ENCODE measurements around the gene RANBP3L.
"Not testable (repeated sequence)": the region's sequence is repeated elsewhere in the genome, so short reads cannot be mapped to it uniquely, and the experiment has no call there.

Gene RANBP3L

GRCh38 chr5:36283775-36284174 lies 17.9 kb downstream of the RANBP3L start:
- DNase-seq = not testable (repeated sequence)

- no peak for DNase-seq
Observed at GRCh38 chr5:36281626-36282025, 20.1 kb downstream of the RANBP3L start.

- DNase-seq = no peak
Observed at GRCh38 chr5:36279054-36279698, 22.5 kb downstream of the RANBP3L start.

GRCh38 chr5:36277521-36278176 lies 24.1 kb downstream of the RANBP3L start:
- DNase-seq = no peak

GRCh38 chr5:36276864-36277263 lies 24.8 kb downstream of the RANBP3L start:
- DNase-seq = no peak

DNA sequence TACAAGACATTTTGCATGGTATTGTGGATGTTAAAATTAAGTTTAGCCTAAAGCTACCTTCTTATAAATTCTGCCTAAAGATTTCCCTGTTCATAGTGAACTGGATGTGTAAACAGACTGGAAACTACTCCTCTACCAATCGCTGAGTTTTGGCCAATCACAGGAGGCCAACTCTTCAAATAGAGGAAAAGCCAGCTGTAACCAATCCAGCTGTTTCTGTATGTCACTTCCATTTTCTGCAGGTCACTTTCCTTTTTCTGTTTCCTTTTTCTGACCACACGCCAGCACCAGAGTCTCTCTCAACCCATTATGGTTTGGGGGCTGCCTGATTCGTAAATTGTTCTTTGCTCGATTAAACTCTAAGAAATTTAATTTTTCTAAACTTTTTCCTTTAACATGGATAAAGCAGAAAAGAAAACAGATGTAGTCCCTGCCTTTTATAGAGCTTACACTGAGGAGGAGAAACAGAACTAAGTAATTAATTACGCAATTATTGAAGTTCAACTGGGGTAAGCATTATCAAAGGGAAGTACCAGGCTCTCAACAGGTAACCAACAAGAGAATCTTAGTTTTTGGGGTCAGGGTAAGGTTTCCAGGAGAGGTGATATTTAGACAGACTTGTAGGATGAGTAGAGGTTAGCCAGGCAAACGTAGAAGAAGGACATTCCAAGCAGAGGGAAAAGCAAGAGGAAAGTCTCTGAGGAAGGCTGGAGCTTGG lies 27.7 kb downstream of the RANBP3L start:
- no peak for DNase-seq

- no peak for DNase-seq
Observed at GRCh38 chr5:36272136-36272690, 29.5 kb downstream of the RANBP3L start.

- DNase-seq = no peak
Observed at GRCh38 chr5:36270876-36271575, 30.7 kb downstream of the RANBP3L start.

- no peak for DNase-seq
Observed at GRCh38 chr5:36270175-36270574, 31.5 kb downstream of the RANBP3L start.

GRCh38 chr5:36269478-36269877 lies 32.2 kb downstream of the RANBP3L start:
- no peak for DNase-seq

DNA sequence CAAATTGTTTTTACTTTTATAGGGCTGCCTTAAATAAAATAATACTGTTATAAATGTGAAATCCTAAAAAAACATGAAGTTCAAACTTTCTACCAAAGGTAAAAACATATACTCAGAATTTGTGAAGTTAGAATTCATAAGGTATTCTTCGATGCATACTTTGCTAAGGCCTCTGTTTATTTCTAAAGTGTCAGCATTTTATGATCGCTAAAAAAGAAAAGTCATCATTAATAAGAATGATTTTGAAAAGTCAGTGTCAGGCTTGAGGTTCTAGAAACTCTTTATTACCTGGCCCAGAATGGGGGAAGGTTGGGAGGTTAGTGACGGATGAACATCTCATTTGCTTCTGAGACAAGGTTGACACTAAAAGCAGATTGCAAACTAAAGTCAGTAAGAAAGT lies 33.8 kb downstream of the RANBP3L start:
- no peak for DNase-seq

DNA sequence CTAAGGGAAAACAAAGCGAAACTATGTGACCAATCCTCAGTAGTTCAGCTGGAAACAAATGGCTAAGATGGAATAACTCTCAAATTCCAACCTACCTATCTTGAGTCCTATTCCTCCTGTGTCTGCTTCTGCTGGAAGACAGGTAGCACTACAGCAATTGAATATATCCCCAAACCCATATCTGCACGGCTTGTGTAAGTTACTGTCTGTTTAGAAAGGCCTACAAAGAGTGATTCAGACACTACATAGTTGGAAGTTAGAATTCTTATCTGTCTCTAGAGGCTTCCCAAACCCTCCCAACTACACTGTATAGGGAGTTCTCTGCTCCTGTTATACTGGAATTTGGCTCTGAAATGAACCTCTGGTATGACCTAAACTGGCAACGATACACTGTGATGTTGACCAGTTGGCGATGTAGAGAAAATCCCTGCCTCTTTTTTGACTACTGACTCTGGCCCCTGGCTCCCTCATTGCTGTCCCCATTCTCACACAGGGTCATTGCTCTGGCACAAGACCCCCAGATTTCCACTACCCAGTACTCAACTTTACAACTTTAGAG lies 37.4 kb downstream of the RANBP3L start:
- DNase-seq = no peak

GRCh38 chr5:36261186-36261585 lies 40.5 kb downstream of the RANBP3L start:
- DNase-seq = no peak

GRCh38 chr5:36253575-36253974 lies 48.1 kb downstream of the RANBP3L start:
- no peak for DNase-seq

DNA sequence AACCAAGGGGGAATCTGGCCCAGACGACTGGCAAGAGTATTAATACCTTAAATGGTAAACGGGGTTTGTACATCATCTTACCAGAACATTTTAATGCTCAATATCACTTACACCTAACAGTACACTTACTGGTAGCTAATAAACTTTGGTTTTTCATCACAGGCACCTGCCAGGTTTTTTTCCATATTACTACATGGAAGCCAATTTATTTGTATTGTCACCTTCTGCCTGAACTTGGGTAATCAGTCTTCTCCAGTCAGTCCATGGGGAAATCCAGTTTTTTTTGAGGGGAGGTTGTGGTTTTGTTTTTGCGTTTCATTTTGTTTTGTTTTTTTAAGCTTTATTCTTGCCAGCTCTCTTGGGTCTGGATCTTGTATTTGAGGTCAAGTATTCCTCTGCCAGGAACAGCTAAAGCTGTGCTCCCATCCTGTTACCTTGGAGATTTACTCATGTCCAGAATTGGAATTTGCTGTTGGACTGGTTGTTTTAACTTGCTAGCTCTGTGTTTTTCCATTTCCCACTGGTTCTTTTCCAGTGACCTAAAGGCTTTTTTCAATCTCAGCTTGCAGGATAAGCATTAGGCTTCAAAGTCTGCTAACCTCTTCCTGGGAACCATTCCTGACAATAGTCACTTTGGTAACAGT lies 48.9 kb downstream of the RANBP3L start:
- no peak for DNase-seq

GRCh38 chr5:36251218-36251617 lies 50.5 kb downstream of the RANBP3L start:
- DNase-seq = no peak

DNA sequence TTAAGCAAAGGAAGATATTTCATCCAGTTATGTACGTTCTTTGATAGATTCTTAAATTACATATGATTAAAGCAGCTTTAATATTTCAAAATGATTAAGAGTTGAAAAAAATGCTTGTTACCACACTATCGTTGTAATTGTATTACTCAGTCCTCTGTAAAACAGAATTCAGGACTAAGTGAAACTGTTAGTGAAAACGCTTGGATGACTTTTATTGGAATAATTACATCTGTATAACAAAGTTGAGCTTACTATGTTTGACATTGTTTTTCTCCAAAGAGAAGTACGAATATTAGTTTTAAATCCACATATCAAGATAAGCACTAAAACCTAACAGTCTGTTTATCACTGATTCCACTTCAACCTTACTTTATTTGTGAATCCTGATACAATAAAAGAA lies 51.3 kb downstream of the RANBP3L start:
- no peak for DNase-seq

DNA sequence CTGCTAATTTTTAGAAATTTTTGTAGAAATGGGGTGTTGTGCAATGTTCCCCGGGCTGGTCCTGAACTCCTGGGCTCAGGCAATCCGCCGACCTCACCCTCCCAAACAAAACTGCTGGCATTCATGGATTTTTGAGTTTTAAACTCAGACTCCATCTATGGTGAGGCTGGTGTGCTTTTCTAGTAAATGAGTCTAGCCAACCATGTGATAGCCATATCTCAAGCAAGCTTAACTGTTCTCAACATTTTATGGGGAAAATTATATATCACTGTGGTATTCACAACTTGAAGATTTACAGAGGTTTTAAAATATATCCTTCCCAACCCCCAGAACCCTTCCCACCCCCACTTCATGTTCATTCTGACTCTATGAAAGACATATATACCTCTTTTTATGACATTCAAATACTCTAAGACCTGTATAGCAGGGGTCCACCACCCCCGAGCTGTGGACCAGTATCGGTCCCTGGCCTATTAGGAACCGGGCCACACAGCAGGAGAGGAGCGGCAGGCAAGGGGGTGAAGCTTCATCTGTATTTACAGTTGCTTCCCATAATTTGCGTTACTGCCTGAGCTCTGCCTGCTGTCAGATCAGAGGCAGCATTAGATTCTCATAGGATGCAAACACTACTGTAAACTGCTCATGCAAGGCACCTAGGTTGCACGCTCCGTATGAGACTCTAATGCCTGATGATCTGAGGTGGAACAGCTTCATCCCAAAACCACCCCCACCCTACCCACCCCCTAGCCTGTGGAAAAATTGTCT lies 55.5 kb downstream of the RANBP3L start:
- no peak for DNase-seq

GRCh38 chr5:36244076-36244475 lies 57.6 kb downstream of the RANBP3L start:
- no peak for DNase-seq

- DNase-seq = no peak
Observed at GRCh38 chr5:36243653-36244052, 58.0 kb downstream of the RANBP3L start.

Data from RPMI8226 (cell line).